Measurements from ENCODE around the gene C10orf62. TPM values are rescaled to one million over a fixed set of nuclear protein-coding genes. Genes with fewer than 3 reads are reported as not detected.

C10orf62 gene
- total and polyA plus RNA-seq, 9 of the 15 experiments (the other 6 are each of a cell fraction or from before 2014, with no cell fraction given): not detected

DNA sequence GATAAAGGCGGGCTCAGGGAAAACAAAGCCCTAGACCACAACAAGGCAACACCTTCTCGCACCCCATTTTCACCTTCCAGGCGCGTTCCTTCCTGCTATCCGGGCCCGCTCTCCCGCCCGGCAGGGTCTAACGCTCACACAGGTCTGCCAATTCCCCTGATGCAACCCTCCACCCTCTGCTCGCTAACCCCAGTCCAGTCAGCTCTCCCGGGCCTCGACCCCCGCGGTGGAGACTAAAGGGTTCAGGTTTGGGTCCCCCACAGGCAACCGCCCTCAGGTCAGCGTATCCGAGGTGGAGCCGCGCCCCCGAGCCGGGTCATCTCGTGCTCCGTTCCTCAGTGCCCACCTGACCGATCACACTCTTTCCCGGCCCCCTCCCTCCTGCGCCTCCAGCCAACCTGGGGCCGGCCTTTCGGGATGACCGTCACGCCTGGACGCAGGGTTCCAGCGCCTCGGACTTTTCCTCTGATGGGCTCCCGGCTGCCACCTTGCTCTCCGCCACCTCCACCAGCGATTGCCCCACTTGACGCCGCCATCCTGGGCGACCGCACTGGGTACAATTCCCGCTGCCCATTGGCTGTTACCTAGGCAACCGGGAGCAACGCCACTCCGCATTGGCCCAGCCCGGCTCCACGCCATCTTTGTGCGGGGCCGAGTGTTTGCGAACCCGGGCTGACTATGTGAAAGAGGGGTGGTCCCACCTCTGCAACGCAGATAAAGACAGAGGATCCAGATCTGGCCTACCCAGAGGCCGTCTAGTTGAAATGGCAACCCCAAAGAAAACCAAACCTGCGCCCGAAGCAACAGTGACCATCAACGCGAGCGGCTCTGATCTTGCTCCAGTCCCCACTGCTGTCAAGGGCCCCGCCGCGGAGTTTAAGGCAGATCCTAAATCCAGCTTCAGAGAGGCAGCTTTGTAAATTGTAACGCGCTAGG lies 43.7 kb downstream of the C10orf62 start, which contains the start of gene MORN4 (continued):
- TF ChIP-seq, protein P1, sequence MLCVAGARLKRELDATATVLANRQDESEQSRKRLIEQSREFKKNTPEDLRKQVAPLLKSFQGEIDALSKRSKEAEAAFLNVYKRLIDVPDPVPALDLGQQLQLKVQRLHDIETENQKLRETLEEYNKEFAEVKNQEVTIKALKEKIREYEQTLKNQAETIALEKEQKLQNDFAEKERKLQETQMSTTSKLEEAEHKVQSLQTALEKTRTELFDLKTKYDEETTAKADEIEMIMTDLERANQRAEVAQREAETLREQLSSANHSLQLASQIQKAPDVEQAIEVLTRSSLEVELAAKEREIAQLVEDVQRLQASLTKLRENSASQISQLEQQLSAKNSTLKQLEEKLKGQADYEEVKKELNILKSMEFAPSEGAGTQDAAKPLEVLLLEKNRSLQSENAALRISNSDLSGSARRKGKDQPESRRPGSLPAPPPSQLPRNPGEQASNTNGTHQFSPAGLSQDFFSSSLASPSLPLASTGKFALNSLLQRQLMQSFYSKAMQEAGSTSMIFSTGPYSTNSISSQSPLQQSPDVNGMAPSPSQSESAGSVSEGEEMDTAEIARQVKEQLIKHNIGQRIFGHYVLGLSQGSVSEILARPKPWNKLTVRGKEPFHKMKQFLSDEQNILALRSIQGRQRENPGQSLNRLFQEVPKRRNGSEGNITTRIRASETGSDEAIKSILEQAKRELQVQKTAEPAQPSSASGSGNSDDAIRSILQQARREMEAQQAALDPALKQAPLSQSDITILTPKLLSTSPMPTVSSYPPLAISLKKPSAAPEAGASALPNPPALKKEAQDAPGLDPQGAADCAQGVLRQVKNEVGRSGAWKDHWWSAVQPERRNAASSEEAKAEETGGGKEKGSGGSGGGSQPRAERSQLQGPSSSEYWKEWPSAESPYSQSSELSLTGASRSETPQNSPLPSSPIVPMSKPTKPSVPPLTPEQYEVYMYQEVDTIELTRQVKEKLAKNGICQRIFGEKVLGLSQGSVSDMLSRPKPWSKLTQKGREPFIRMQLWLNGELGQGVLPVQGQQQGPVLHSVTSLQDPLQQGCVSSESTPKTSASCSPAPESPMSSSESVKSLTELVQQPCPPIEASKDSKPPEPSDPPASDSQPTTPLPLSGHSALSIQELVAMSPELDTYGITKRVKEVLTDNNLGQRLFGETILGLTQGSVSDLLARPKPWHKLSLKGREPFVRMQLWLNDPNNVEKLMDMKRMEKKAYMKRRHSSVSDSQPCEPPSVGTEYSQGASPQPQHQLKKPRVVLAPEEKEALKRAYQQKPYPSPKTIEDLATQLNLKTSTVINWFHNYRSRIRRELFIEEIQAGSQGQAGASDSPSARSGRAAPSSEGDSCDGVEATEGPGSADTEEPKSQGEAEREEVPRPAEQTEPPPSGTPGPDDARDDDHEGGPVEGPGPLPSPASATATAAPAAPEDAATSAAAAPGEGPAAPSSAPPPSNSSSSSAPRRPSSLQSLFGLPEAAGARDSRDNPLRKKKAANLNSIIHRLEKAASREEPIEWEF (CRISPR knock-in tag; IDR thresholded peaks at IDR 0.05): no peak
- TF ChIP-seq HSF4 (CRISPR knock-in tag; IDR thresholded peaks at IDR 0.05; ENCODE audit: borderline replicate concordance) (no peak), CLOCK (CRISPR knock-in tag; IDR thresholded peaks at IDR 0.05; ENCODE audit: borderline replicate concordance) (no peak), SMAD1 (IDR thresholded peaks at IDR 0.05; ENCODE audit: low read depth, low read length, partially characterized antibody) (no peak), BCL6 (CRISPR knock-in tag; IDR thresholded peaks at IDR 0.05) (no peak)
- TF ChIP-seq, protein P2, sequence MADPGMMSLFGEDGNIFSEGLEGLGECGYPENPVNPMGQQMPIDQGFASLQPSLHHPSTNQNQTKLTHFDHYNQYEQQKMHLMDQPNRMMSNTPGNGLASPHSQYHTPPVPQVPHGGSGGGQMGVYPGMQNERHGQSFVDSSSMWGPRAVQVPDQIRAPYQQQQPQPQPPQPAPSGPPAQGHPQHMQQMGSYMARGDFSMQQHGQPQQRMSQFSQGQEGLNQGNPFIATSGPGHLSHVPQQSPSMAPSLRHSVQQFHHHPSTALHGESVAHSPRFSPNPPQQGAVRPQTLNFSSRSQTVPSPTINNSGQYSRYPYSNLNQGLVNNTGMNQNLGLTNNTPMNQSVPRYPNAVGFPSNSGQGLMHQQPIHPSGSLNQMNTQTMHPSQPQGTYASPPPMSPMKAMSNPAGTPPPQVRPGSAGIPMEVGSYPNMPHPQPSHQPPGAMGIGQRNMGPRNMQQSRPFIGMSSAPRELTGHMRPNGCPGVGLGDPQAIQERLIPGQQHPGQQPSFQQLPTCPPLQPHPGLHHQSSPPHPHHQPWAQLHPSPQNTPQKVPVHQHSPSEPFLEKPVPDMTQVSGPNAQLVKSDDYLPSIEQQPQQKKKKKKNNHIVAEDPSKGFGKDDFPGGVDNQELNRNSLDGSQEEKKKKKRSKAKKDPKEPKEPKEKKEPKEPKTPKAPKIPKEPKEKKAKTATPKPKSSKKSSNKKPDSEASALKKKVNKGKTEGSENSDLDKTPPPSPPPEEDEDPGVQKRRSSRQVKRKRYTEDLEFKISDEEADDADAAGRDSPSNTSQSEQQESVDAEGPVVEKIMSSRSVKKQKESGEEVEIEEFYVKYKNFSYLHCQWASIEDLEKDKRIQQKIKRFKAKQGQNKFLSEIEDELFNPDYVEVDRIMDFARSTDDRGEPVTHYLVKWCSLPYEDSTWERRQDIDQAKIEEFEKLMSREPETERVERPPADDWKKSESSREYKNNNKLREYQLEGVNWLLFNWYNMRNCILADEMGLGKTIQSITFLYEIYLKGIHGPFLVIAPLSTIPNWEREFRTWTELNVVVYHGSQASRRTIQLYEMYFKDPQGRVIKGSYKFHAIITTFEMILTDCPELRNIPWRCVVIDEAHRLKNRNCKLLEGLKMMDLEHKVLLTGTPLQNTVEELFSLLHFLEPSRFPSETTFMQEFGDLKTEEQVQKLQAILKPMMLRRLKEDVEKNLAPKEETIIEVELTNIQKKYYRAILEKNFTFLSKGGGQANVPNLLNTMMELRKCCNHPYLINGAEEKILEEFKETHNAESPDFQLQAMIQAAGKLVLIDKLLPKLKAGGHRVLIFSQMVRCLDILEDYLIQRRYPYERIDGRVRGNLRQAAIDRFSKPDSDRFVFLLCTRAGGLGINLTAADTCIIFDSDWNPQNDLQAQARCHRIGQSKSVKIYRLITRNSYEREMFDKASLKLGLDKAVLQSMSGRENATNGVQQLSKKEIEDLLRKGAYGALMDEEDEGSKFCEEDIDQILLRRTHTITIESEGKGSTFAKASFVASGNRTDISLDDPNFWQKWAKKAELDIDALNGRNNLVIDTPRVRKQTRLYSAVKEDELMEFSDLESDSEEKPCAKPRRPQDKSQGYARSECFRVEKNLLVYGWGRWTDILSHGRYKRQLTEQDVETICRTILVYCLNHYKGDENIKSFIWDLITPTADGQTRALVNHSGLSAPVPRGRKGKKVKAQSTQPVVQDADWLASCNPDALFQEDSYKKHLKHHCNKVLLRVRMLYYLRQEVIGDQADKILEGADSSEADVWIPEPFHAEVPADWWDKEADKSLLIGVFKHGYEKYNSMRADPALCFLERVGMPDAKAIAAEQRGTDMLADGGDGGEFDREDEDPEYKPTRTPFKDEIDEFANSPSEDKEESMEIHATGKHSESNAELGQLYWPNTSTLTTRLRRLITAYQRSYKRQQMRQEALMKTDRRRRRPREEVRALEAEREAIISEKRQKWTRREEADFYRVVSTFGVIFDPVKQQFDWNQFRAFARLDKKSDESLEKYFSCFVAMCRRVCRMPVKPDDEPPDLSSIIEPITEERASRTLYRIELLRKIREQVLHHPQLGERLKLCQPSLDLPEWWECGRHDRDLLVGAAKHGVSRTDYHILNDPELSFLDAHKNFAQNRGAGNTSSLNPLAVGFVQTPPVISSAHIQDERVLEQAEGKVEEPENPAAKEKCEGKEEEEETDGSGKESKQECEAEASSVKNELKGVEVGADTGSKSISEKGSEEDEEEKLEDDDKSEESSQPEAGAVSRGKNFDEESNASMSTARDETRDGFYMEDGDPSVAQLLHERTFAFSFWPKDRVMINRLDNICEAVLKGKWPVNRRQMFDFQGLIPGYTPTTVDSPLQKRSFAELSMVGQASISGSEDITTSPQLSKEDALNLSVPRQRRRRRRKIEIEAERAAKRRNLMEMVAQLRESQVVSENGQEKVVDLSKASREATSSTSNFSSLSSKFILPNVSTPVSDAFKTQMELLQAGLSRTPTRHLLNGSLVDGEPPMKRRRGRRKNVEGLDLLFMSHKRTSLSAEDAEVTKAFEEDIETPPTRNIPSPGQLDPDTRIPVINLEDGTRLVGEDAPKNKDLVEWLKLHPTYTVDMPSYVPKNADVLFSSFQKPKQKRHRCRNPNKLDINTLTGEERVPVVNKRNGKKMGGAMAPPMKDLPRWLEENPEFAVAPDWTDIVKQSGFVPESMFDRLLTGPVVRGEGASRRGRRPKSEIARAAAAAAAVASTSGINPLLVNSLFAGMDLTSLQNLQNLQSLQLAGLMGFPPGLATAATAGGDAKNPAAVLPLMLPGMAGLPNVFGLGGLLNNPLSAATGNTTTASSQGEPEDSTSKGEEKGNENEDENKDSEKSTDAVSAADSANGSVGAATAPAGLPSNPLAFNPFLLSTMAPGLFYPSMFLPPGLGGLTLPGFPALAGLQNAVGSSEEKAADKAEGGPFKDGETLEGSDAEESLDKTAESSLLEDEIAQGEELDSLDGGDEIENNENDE (IDR thresholded peaks at IDR 0.05; ENCODE audit: low read depth, low read length): no peak

Data from K562 (cell line).